Fibroblast of pulmonary artery (primary cell): ENCODE data around the gene F12.

Experiments
- DNase-seq: peaks from one replicate; pipeline ENCODE4 v3.0.0-alpha.2; 2010; ENCODE audit warnings: low read depth
- H3K4me3 ChIP-seq: replicated peaks from 2 replicates; pipeline ENCODE4 v1.5.1; 2011; ENCODE audit warnings: low read depth, mild to moderate bottlenecking, control low read depth, low read length, moderate library complexity
- TF ChIP-seq, protein P1 (sequence below): IDR thresholded peaks from 2 replicates; pipeline ENCODE4 v1.5.1; 2011; ENCODE audit warnings: mild to moderate bottlenecking, control low read depth, low read length, inconsistent platforms; ENCODE audit errors: missing control alignments

Gene F12

DNA sequence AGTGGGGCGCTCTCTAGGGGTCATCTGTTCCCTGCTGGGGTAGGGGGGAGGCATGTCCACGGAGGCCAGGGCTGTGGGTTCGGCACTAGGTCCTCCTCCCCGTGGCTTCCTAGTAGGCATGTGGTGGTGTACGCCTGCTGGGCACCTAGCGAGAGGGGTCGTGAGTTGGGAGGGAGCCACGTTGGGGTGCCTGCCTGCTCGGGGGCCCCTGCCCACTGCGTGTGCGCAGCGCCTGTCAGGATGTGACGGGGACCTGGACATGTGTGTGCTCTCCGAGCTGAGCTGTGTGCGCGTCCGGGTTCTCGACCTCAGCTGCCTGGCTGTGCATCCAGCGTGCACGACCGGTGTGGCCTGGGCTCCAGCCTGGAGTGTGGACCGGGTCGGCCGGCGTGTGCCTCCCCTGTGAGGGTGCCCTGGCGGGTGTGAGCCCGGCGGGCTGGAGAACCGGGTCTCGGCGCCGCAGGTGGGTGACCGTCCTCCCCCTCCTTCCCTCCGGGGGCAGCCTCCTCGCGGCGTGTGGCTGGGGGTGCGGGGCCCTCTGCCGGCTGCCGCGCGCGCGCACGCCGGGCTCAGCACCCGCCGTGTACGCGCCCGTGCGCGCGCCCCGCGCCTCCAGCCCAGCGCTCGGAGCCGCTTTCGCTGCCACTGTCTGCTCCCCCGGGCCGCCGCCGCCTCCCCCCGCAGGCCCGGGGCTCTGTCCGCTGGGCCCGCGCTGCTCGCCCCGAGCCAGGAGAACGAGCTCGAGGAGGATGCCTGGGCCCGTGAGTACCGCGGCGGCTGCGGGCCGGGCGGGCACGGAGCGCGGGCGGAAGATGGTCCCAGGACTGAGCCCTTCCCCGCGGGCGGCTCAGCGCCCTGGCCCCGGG, 37.1 kb upstream of the F12 start, which contains the start of gene PRR7:
Gene PRR7, plus strand, starts transcription at position 615 of the 866 bp plus-strand sequence. CDS start 8,254 bp downstream, outside the sequence.
- peak; percentile 59 for DNase-seq
- H3K4me3 ChIP-seq: peak within 1 kb of the TSS; percentile 60
- TF ChIP-seq, protein P1, sequence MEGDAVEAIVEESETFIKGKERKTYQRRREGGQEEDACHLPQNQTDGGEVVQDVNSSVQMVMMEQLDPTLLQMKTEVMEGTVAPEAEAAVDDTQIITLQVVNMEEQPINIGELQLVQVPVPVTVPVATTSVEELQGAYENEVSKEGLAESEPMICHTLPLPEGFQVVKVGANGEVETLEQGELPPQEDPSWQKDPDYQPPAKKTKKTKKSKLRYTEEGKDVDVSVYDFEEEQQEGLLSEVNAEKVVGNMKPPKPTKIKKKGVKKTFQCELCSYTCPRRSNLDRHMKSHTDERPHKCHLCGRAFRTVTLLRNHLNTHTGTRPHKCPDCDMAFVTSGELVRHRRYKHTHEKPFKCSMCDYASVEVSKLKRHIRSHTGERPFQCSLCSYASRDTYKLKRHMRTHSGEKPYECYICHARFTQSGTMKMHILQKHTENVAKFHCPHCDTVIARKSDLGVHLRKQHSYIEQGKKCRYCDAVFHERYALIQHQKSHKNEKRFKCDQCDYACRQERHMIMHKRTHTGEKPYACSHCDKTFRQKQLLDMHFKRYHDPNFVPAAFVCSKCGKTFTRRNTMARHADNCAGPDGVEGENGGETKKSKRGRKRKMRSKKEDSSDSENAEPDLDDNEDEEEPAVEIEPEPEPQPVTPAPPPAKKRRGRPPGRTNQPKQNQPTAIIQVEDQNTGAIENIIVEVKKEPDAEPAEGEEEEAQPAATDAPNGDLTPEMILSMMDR: no peak

GRCh38 chr5:177445917-177446199, 36.5 kb upstream of the F12 start:
- H3K4me3 ChIP-seq: peak overlapping the region; percentile 60
- TF ChIP-seq, protein P1: no peak

GRCh38 chr5:177445052-177445916, 35.9 kb upstream of the F12 start:
- no peak overlapping the region for H3K4me3 ChIP-seq
- TF ChIP-seq, protein P1: no peak
- no peak for DNase-seq

More at GRCh38 chr5:177445917-177446199, 36.5 kb upstream of the F12 start:
- DNase-seq: no peak

DNA sequence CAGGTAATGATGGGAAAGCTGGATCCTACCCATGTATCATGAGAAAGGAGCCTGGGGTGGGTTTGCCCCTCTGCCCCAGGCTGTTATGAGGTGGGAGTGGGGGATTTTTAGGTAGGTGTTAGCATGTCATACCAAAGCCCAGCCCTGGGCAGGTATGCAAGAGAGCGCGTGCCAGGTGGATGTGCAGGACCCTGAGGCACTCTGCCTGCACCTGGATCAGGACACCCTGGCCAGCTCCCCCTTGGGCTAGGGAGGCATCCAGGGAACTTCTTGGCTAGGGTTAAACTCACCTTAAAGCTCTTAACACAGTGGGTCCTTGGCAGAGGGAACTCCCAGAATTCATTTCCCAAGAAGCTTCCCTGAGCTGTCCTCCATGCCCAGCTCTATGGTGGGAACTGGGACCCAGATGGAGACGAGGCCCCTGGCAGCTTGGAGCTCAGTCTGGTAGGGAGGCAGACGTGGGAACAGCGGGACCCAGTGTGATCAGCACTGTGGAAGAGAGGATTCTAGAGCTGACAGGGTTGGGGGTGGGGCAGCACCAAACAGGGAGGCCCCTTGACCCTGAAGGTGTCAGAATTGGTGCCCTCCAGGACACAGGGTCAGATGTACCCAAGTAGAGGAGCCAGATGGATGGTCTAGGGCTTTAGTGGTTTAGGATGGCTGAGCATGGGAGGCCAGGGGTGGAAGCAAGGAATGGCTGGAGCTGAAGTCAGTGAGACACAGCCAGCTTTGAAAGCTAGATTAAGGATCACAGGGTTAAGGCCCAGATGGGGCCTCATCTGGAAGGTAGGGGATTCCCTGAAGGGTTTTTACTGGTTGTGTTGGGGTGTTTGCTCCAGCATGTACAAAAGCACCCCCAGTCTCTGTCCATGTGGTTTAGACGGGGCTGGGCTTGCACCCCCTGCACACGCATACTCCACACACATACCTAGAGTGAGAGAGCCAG, 35.0 kb upstream of the F12 start:
- TF ChIP-seq, protein P1: no peak
- DNase-seq: no peak
- H3K4me3 ChIP-seq: no peak overlapping the region

DNA sequence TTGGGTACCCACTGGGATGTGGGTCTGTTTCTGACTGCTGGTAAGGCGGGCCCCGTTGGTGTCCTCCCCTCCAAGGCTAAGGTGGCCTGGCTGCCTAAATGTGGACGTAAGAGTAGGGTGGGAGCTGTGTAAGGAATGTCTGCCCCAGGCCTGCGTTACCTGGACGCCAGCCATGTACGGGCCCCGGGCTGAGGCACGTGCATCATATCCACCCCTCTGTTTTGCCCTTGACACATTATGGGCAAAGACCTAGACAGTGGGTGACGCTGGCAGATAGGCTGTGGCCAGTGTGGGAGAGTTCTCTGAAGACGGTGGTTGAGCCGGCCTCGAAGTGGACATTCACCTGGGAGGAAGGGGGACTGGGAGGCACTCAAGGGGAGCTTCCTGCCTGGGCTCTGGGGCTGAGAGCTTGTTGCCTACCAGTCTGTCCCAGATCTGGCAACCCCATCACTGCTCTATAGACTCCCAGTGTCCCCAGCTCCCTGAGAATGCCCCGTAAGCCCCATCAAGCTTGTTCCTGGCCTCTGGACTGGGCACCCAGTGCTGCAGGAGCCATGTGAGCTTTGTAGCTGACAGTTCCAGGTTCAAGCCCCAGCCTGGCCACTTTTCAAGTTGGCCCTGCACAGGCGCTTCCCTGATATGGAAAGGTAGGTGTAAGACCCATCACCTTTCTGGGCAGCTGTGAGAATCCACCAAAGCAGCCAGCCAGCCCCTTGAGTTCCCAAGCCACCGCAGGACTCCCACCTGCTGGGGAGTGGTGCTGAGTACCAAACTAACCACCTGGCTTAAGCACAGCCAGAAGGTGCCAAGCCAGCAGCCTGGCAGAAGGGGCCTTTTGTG, 34.0 kb upstream of the F12 start:
- TF ChIP-seq, protein P1: no peak
- no peak for DNase-seq

More for the DNA sequence above, 34.0 kb upstream of the F12 start:
- H3K4me3 ChIP-seq: no peak overlapping the region
